Measurements from ENCODE around the gene LSM4.

LSM4 gene

GRCh38 chr19:18274219-18274780 lies 48.6 kb downstream of the LSM4 start, which contains the start of gene IQCN:
Gene IQCN, minus strand, starts transcription at chr19:18274452. Its CDS starts 4,974 bp downstream, at chr19:18269478.
- no peak for DNase-seq

DNA sequence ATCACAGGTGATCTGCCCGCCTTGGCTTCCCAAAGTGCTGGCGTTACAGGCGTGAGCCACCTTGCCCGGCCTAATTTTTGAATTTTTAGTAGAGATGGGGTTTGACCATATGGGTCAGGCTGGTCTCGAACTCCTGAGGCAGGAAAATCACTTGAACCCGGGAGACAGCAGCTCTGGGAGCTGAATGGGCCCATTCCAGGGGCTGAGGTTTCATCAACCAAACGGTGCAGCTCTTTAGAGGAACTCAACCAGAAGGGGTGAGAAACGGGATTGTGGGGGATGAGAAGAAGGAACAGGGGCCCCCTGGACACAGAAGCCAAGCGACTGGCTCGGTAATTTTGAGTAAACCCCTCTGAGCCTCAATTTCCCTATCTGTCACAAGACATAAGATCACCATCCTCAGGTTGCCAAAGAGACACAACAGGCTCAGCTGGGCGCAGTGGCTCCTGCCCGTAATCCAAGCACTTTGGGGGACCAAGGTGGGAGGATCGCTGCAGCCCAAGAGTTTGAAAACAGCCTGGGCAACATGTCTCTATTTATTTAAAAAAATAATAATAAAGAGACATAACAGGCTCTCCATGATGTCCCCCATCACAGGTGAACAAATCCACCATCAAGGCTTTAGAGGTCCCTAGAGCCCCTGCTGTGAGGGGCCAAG lies 49.2 kb downstream of the LSM4 start:
- no peak for DNase-seq

GRCh38 chr19:18271433-18271841 lies 51.4 kb downstream of the LSM4 start:
- DNase-seq: no peak

DNA sequence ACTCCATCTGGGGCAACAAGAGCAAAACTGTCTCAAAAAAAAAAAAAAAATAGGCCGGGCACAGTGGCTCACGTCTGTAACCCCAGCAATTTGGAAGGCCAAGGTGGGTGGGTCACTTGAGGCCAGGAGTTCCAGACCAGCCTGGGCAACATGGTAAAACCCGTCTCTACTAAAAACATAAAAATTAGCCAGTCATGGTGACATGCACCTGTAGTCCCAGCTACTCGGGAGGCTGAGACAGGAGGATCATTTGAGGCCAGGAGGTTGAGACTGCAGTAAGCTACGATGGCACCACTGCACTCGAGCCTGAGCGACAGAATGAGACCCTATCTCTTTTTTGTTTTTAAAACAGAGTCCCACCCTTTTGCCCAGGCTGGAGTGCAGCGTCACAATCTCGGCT lies 52.5 kb downstream of the LSM4 start:
- no peak for DNase-seq

DNA sequence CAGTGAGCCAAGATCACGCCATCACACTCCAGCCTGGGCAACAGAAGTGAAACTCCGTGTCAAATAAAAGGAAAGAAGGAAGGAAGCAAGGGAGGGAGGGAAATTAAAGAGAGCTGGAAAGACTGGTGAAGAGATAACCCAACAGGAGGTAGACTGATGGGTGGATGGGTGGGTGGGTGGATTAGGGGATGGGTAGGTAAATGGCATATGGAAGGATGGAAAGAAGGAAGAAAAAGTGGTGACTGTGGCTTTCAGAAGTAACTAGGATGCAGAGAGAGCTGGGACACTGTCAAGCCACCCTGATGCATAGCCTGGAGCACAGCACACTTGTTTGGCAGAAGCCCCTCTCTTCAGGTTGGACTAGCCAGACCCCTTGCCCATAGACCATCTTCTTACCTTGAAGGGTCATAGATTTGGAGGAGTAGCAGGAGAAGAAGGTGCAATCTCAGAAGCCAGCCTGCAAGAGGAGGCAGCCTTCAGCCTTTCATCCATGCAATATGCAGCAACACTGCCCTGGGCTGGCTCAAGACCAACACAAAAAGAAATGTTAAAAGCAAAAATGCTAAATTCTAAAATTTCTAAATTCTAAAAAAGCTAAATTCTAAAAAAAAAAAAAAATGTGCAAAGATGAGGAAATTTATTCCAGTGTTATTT lies 53.7 kb downstream of the LSM4 start:
- DNase-seq: no peak

DNA sequence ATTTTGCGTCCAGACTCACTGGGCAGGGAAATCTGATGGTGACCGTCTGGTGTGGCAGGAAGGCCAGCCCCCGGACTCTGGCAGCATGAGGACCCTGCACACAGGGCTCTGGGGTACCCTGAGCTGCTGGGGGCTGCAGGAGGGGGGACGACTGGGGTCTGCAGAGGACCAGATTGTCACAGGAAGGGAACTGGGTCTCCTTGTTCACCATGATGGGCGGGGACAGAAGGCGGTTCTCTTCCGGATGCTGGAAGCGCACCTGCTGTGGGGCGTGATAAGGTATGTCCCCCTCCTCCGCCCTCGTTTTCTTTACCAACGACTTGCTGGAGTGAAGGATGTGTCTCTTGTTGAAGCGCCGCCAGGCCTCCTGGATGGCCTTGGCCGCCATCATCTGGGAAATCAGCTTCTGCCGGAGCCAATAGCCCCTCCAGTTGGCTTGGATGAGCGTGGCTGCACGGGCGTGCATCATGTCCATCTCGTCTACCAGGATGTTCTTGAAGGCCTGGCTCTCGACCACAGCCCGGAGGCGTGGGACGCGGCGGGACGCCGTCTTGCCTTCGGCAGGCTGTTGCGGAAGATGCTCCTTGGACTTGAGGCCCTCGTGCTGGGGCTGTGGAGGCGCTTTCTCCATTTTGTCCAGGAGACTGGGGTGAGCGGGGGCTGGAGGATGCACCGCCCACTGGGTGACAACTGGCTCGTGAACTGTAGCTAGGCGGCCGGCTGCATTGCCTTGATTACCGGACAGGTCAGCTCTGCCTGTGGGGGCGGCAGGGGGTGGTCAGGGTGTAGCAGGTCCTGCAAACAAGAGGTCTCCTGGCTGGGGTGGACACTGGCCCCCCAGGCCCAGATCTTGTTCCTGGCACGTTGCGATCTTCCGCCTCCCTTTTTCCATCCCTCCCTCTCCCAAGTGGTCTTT lies 55.8 kb downstream of the LSM4 start:
- no peak for DNase-seq

DNA sequence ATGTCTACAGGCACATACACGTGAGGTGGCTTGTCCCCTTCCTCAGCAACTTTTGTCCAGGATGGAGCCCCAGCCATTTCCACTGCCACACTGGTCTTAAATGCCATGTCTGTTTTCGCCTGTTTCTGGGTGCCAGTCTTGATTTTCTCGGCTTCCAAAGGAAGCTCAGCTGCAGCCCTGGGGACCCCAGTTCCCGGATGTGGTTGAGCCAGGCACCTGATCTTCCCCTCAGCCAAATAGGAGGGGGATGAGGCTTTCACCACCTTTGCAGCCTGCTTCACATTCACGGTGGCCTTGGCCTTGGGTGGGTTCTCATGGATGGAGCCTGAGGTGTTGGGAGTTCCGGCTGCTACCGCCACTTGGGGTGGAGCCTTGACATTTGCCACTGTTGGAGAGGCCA lies 57.3 kb downstream of the LSM4 start:
- no peak for DNase-seq

- DNase-seq: no peak
Observed at GRCh38 chr19:18264971-18265540, 57.8 kb downstream of the LSM4 start.

- no peak for DNase-seq
Observed at GRCh38 chr19:18264137-18264854, 58.6 kb downstream of the LSM4 start.

DNA sequence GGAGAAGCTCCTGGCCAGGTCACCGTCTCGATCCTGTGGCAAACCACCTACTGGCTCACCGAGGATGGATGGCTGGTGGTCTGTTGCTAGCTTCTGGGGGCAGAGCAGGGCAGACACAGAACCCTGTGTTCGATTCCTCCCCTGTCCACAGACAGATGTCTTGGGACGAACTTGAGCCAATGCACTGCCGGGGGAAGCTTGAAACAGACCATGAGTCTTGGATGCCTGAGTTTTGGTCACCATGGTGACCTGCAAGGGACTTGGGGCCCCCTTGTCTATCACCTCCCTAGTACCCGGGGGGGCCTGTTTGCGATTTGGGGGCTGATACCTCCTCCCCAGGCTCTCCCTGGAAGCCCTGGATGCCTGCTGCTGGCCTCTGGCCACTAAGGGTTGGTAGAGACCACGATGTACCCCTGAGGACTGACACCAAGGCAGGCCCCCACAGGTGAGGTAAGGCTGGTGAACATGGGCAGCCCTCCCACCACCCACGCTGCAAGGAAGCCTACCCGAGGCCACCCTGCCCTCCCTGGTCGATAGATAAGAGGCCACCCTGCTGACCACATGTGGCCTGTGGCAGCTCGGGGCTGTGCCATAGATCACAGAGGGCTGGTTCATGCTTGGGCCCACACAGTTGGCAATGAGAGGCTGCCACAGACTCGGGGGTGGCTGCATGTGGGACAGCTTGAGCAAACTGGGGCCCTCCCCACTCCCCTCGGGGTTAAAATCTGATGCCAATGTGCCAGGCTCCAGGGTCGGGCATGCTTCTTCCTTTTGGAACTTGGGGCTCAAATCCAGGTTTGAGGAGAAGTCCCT lies 59.3 kb downstream of the LSM4 start:
- DNase-seq: no peak

GRCh38 chr19:18262917-18263316 lies 60.0 kb downstream of the LSM4 start:
- no peak for DNase-seq

GRCh38 chr19:18262144-18262543 lies 60.7 kb downstream of the LSM4 start:
- DNase-seq: no peak

DNA sequence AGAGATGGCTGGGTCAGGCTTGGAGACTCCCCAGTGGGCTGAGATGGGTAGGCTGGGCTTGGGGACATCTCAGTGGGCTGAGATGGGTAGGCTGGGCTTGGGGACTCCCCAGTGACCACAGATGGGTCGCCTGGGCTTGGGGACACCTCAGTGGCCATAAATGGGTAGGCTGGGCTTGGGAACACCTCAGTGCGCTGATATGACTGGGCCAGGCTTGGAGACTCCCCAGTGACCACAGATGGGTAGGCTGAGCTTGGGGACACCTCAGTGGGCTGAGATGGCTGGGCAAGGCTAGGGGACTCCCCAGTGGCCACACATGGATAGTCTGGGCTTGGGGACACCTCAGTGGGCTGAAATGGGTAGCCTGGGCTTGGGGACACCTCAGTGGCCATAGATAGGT lies 61.4 kb downstream of the LSM4 start:
- no peak for DNase-seq

DNA sequence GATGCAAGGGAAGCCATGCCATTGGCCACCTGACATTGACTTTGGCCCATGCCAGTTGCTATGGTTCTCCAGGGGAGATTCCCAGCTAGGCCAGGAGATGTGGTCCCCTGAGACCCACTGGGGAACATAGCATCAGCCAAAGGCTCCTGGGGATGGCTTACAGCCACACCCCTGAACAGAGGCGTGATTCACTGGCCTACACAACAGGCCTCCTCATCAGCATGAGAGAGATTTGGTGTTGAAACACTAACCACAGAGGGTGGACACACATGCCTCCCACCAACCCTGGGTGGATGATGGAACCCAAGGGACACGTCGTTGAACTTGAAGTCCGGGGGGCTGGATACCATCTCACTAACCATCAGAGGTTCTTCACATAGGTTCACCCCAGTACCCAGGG lies 63.0 kb downstream of the LSM4 start:
- DNase-seq: no peak

DNA sequence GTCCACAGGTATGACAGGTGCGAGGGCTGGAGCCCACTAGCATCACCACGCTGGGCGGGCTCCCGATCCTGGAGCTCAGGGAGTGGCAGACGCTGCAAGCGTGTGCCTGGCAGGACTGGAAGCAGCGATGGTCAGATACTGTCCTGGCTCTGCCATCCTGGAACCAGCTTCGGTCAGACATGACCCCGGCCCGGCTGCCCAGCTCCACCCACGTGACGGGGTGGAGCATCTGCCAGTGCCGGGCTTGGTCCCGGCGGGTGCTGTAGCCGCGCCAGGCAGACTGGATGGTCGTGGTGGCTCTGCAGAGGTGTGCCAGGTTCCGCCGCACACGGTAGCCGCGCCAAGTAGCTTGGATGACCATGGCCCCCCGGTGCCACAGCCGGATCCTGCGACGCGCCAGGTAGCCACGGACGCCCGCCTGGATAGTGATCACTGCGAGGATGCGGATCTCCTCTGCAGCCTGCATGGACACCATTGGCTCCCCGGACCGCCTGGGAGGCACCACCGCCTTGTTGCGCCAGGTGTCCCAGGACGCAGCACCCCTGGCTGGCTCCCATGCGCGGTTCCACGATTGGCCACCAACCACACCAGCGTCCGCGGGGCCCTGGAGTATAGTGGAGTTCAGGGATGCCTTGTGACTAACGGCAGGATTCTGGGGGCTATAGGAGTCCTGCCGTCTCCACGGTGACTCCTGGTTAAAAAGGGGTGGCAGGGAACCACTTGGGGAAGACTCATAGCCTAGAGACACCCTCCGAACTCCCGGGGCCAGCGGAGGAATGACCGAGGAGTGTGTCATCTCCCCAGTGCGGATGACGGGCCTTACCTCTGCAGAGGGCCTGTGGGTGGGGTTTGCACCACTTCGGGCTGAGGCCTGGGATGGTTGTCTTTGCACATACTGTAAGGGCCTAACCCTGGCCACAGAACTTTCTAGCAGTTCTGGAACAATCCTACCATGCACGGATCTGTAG lies 65.1 kb downstream of the LSM4 start:
- no peak for DNase-seq
